Measurements from ENCODE around the gene SLC12A7.
"Not testable (repeated sequence)": the region's sequence is repeated elsewhere in the genome, so short reads cannot be mapped to it uniquely, and the experiment has no call there.

DNA sequence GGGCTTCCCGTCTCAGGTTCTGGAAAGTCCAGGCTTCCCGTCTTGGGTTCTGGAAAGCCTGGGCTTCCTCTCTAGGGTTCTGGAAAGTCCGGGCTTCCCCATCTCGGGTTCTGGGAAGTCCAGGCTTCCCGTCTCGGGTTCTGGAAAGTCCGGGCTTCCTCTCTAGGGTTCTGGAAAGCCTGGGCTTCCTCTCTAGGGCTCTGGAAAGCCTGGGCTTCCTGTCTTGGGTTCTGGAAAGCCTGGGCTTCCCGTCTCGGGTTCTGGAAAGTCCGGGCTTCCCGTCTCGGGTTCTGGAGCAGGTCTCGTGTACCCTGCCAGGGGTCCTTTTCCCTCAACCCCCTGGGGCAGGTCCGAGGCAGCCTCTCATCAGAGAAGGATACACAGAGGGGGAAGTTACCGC, 28.8 kb downstream of the SLC12A7 start:
- TF ChIP-seq, protein P1, sequence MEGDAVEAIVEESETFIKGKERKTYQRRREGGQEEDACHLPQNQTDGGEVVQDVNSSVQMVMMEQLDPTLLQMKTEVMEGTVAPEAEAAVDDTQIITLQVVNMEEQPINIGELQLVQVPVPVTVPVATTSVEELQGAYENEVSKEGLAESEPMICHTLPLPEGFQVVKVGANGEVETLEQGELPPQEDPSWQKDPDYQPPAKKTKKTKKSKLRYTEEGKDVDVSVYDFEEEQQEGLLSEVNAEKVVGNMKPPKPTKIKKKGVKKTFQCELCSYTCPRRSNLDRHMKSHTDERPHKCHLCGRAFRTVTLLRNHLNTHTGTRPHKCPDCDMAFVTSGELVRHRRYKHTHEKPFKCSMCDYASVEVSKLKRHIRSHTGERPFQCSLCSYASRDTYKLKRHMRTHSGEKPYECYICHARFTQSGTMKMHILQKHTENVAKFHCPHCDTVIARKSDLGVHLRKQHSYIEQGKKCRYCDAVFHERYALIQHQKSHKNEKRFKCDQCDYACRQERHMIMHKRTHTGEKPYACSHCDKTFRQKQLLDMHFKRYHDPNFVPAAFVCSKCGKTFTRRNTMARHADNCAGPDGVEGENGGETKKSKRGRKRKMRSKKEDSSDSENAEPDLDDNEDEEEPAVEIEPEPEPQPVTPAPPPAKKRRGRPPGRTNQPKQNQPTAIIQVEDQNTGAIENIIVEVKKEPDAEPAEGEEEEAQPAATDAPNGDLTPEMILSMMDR (IDR thresholded peaks at IDR 0.05) = not testable (repeated sequence)
- not testable (repeated sequence) for TF ChIP-seq POLR2A (IDR thresholded peaks at IDR 0.05)
